Mesothelial cell of epicardium (in vitro differentiated cells): Measurements from ENCODE around the gene SERPINB5. TPM values are rescaled to one million over a fixed set of nuclear protein-coding genes. Genes with fewer than 3 reads are reported as not detected.

ENCODE experiments used
- DNase-seq, 2 experiments: peaks; one replicate each; pipeline ENCODE4 v3.0.0; 2021; ENCODE audit warnings: low spot score in 2 of 2; ENCODE audit not compliant: unreplicated experiment in 2 of 2
- H3K27ac Mint-ChIP-seq: 2 replicates; pipeline ENCODE4 v1.8.0; 2021; ENCODE audit warnings: mixed read lengths
- H3K27me3 Mint-ChIP-seq: 2 replicates; pipeline ENCODE4 v1.8.0; 2021; ENCODE audit warnings: low read depth, mixed read lengths
- H3K36me3 Mint-ChIP-seq: 2 replicates; pipeline ENCODE4 v1.8.0; 2021; ENCODE audit warnings: mixed read lengths
- H3K4me1 Mint-ChIP-seq: 2 replicates; pipeline ENCODE4 v1.8.0; 2021; ENCODE audit warnings: mixed read lengths
- H3K4me3 Mint-ChIP-seq: 2 replicates; pipeline ENCODE4 v1.8.0; 2021; ENCODE audit warnings: mild to moderate bottlenecking, moderate library complexity, mixed read lengths
- H3K9me3 Mint-ChIP-seq: 2 replicates; pipeline ENCODE4 v1.8.0; 2021; ENCODE audit warnings: mixed read lengths
- CTCF ChIP-seq: fragments of 200-600 bp; sonication (generic); IDR thresholded peaks from one replicate; pipeline ENCODE4 v1.5.0; 2021; ENCODE audit warnings: antibody characterized with exemption; ENCODE audit not compliant: unreplicated experiment
- total RNA-seq: library from RNA; stranded (reverse); gene quantifications from 3 replicates; pipeline ENCODE4 v1.2.1, GENCODE V29; 2021

The SERPINB5 gene
- total RNA-seq, 1 donor from 2014 or later = 0.13 TPM

GRCh38 chr18:63480915-63481314 lies 4.2 kb downstream of the SERPINB5 start:
- Mint-ChIP-seq H3K9me3 (no peaks in the 10 kb centered on the region), H3K4me1 (no peaks in the 10 kb centered on the region), H3K36me3 (no peaks in the 10 kb centered on the region), H3K27ac (no peak overlapping the region), H3K4me3 (no peak overlapping the region), H3K27me3 (peaks cover 18% of the 10 kb centered on the region)
- TF ChIP-seq CTCF = no peak
- DNase-seq = no peak

- no peak for DNase-seq
- no peak overlapping the region for H3K27ac Mint-ChIP-seq
- no peaks in the 10 kb centered on the region for H3K36me3 Mint-ChIP-seq
- H3K4me3 Mint-ChIP-seq = no peak overlapping the region
- no peaks in the 10 kb centered on the region for H3K4me1 Mint-ChIP-seq
- TF ChIP-seq CTCF = no peak
- H3K9me3 Mint-ChIP-seq = no peaks in the 10 kb centered on the region
- H3K27me3 Mint-ChIP-seq = peaks cover 10% of the 10 kb centered on the region
Measured at GRCh38 chr18:63487676-63488075, 10.9 kb downstream of the SERPINB5 start.

DNA sequence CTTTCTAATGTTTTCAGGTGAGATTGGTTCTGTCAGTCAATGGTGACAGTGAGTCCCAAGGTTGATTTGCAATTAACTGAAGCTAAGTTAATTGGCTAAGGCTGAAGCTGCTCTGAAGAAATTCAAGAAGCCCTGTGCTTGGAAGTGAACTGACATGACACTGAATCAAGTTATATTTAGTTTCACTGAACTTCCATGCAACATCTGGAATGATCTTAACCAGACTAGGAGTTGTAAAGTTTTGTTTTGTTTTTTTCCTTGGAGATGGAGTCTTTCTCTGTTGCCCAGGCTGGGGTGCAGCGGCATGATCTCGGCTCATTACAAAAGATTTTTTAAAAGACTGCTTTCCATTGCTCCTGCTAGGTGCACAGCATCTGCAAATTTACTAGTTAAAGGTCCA lies 11.4 kb downstream of the SERPINB5 start:
- Mint-ChIP-seq H3K4me3 (no peak overlapping the region), H3K27me3 (peaks cover 10% of the 10 kb centered on the region), H3K4me1 (no peaks in the 10 kb centered on the region), H3K9me3 (no peaks in the 10 kb centered on the region), H3K27ac (no peak overlapping the region), H3K36me3 (no peaks in the 10 kb centered on the region)
- no peak for TF ChIP-seq CTCF
- no peak for DNase-seq

DNA sequence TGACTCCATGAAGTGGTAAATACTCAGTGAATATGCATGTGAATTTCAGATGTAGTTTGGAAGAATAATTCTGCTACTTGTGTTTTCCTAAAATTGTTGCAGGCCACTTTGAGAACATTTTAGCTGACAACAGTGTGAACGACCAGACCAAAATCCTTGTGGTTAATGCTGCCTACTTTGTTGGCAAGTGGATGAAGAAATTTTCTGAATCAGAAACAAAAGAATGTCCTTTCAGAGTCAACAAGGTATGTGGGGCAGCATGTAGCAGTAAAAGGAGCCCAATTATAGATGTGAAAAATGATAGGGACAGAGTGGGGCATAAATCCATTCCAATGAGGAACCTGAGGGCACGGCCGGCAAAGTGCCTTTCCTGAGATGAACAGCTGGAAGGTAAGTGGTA lies 16.1 kb downstream of the SERPINB5 start:
- TF ChIP-seq CTCF = no peak
- Mint-ChIP-seq H3K4me3 (no peak overlapping the region), H3K9me3 (no peaks in the 10 kb centered on the region), H3K27ac (no peak overlapping the region), H3K36me3 (no peaks in the 10 kb centered on the region), H3K27me3 (peaks cover 2% of the 10 kb centered on the region), H3K4me1 (no peaks in the 10 kb centered on the region)
- DNase-seq = no peak

GRCh38 chr18:63495675-63496074 lies 18.9 kb downstream of the SERPINB5 start:
- no peak for TF ChIP-seq CTCF
- H3K9me3 Mint-ChIP-seq = no peaks in the 10 kb centered on the region
- H3K27ac Mint-ChIP-seq = no peak overlapping the region
- H3K4me1 Mint-ChIP-seq = no peaks in the 10 kb centered on the region
- no peak overlapping the region for H3K4me3 Mint-ChIP-seq
- no peak for DNase-seq
- peaks cover 2% of the 10 kb centered on the region for H3K27me3 Mint-ChIP-seq
- H3K36me3 Mint-ChIP-seq = no peaks in the 10 kb centered on the region

DNA sequence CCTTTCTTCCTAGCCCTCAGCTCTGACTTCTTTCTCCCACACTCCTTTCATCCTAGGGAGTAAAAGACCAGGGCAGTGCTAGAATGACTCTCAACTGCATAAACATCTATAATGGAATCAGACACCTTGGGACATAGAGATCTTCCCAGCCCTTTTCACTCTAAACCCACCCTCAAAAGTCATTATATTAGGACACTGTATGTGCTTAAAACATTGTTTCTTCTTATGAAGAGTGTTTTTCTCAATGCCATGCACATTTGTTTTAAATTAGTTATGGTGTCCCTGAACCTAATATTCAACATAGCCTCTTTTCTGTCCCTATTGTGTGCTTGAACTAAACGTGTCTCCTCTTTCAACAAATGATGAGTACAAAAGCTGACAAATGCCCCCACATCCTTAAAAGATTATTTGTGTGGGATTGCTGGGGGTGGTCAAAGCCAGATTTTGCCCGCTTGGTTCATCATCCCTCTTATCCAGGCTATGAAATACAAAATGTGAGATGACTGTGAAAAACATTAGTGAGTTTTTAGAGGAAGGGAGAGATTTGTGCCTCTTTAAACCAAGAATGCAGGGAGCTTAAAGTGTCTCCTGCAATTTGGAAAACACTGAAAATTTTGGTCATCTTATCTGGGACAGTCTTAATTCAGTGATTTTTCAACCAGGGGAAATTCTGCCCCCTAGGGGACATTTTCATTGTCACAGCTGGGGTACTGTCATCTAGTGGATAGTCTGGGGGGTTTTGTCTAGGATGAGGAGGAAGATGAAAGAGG lies 29.0 kb downstream of the SERPINB5 start:
- Mint-ChIP-seq H3K4me1 (peaks cover 9% of the 10 kb centered on the region), H3K27me3 (peaks cover 30% of the 10 kb centered on the region), H3K27ac (no peak overlapping the region), H3K9me3 (no peaks in the 10 kb centered on the region), H3K4me3 (no peak overlapping the region), H3K36me3 (no peaks in the 10 kb centered on the region)
- DNase-seq = no peak
- peak; percentile 58 for TF ChIP-seq CTCF
